Ovary (tissue), 9 donors: Measurements from ENCODE around the gene KIAA0825. TPM values are rescaled to one million over a fixed set of nuclear protein-coding genes. Genes with fewer than 3 reads are reported as not detected.
"Not testable (repeated sequence)": the region's sequence is repeated elsewhere in the genome, so short reads cannot be mapped to it uniquely, and the experiment has no call there.

Experiments used
- DNase-seq, 5 donors: peaks; one replicate each; pipeline ENCODE4 v3.0.0-alpha.2; 2019 to 2020
- H3K27ac ChIP-seq, 2 donors: fragments of 200-600 bp; one replicate each; pipeline versions ENCODE4 v1.5.1 to v1.8.0; 2019 to 2022
- H3K27me3 ChIP-seq: fragments of 200-600 bp; one replicate; pipeline ENCODE4 v1.8.0; 2022
- H3K36me3 ChIP-seq: fragments of 200-600 bp; sonication (generic); one replicate; pipeline ENCODE4 v1.5.1; 2019
- H3K4me1 ChIP-seq: one replicate; pipeline ENCODE4 v1.8.1; 2013; ENCODE audit warnings: mild to moderate bottlenecking, moderate library complexity; ENCODE audit not compliant: insufficient read depth
- H3K4me3 ChIP-seq: fragments of 200-600 bp; sonication (generic); one replicate; pipeline ENCODE4 v1.5.1; 2017
- H3K9me3 ChIP-seq, 2 donors: fragments of 200-600 bp in 1 of 2; sonication (generic) in 1 of 2; one replicate each; pipeline versions ENCODE4 v1.5.1 to v1.8.1; 2013 to 2019; ENCODE audit warnings: mild to moderate bottlenecking in 1 of 2, moderate library complexity in 1 of 2
- CTCF ChIP-seq, 3 donors: fragments of 450-650 bp in 2 of 3; fragments of 200-600 bp in 1 of 3; IDR thresholded peaks; one replicate each; pipeline versions ENCODE4 v1.5.1 to v1.8.0; 2016 to 2022; ENCODE audit warnings: antibody characterized with exemption in 3 of 3, mild to moderate bottlenecking in 1 of 3
- EP300 ChIP-seq: sonication (generic); formaldehyde crosslinking; IDR thresholded peaks from one replicate; pipeline ENCODE4 v1.6.1; 2017; ENCODE audit warnings: antibody characterized with exemption
- POLR2A ChIP-seq: fragments of 450-650 bp; IDR thresholded peaks from one replicate; pipeline ENCODE4 v1.6.1; 2017; ENCODE audit warnings: antibody characterized with exemption, mild to moderate bottlenecking, moderate library complexity
- WGBS, 3 donors: extraction: QIAGEN DNeasy Blood & Tissue Kit in 1 of 3; methylation state at CpG; one replicate each; pipeline versions ENCODE4 v1.1.5 to v1.1.7; 2013 to 2017; 5-methylcytosine and 5-hydroxymethylcytosine counted together
- intact Hi-C, 4 donors: fragments of 100-400 bp; cut with DNase I; formaldehyde crosslinking; loops; one replicate each; pipeline versions ENCODE4 v1.11.0 to v1.15.1; 2022 to 2023
- polyA plus RNA-seq, 2 donors: library from polyadenylated mRNA; stranded (reverse); fragments of 200-250 nt in 1 of 2; fragments of 350-450 nt in 1 of 2; fragmentation: Illumina TruSeq in 1 of 2; extraction: RNeasy Lipid Tissue Mini Kit (QIAGEN cat#74804) in 1 of 2; gene quantifications; one replicate each; pipeline ENCODE4 v1.2.3, GENCODE V29; 2013 to 2014
- total RNA-seq, 7 donors: library from RNA; depleted of rRNA in 2 of 7; stranded (reverse); fragments of >200 nt in 2 of 7; fragmentation: NEBNext Ultra II Directional in 3 of 7; extraction: Animal tissue kit (Norgen Biotek cat#: 25700) in 3 of 7; gene quantifications; one replicate each; pipeline versions ENCODE4 v1.1.0 to v1.2.4, GENCODE V29; 2016 to 2023
- donor health status: DM: no; HTN: no; CAD: no; lungs with moderate emphysema.
- donor health status: DM: no; HTN: no; CAD: no.
- donor health status: Bipolar disorder and iron deficiency.
- donor health status: DM: yes; HTN: yes; CAD: no.
- donor health status: DM: no; HTN: no; CAD: no.
- donor health status: DM: yes; HTN: yes; CAD: no.

The KIAA0825 gene
- total and polyA plus RNA-seq, 9 donors: 0.70 to 12.4 (median 3.9) TPM

GRCh38 chr5:94595281-94595840, 23.0 kb downstream of the KIAA0825 start:
- no peaks in the 10 kb centered on the region for H3K9me3 ChIP-seq
- H3K4me1 ChIP-seq: no peaks in the 10 kb centered on the region
- intact Hi-C loops: no loop called here
- no peaks in the 10 kb centered on the region for H3K36me3 ChIP-seq
- TF ChIP-seq EP300 (no peak), CTCF (IDR thresholded peaks at IDR 0.05) (no peak), POLR2A (no peak)
- H3K27ac ChIP-seq: no peak overlapping the region
- DNase-seq: no peak
- no peak overlapping the region for H3K4me3 ChIP-seq
- 94 to 98% (median 98%) methylated on average over 7 of the region's 7 CpGs for WGBS, 3 donors
- no peaks in the 10 kb centered on the region for H3K27me3 ChIP-seq

- no peak overlapping the region for H3K4me3 ChIP-seq
- intact Hi-C loops: no loop called here
- H3K4me1 ChIP-seq: no peaks in the 10 kb centered on the region
- no peak for TF ChIP-seq CTCF (IDR thresholded peaks at IDR 0.05)
- no peak for TF ChIP-seq EP300
- no peak for TF ChIP-seq POLR2A
- H3K36me3 ChIP-seq: no peaks in the 10 kb centered on the region
- H3K9me3 ChIP-seq: no peaks in the 10 kb centered on the region
- H3K27me3 ChIP-seq: no peaks in the 10 kb centered on the region
- no peak overlapping the region for H3K27ac ChIP-seq
- no peak for DNase-seq
Measured at GRCh38 chr5:94577466-94578245, 40.7 kb downstream of the KIAA0825 start.

GRCh38 chr5:94575196-94575595, 43.2 kb downstream of the KIAA0825 start:
- DNase-seq: no peak
- Histone ChIP-seq H3K27ac (no peak overlapping the region), H3K4me1 (no peaks in the 10 kb centered on the region), H3K27me3 (no peaks in the 10 kb centered on the region), H3K9me3 (no peaks in the 10 kb centered on the region), H3K4me3 (no peak overlapping the region), H3K36me3 (no peaks in the 10 kb centered on the region)
- TF ChIP-seq CTCF (IDR thresholded peaks at IDR 0.05) (no peak), POLR2A (no peak), EP300 (no peak)
- intact Hi-C loops: no loop called here
- 68 to 76% (median 76%) methylated on average over 4 of the region's 4 CpGs for WGBS, 3 donors

- H3K4me3 ChIP-seq, H3K36me3 ChIP-seq, H3K27me3 ChIP-seq, DNase-seq, H3K4me1 ChIP-seq, H3K9me3 ChIP-seq, H3K27ac ChIP-seq, intact Hi-C loops: not testable (repeated sequence)
- WGBS, 3 donors: 77 to 93% (median 92%) methylated on average over 1 of the region's 1 CpG
Measured at GRCh38 chr5:94573349-94573748, 45.1 kb downstream of the KIAA0825 start.

GRCh38 chr5:94571415-94571814, 47.0 kb downstream of the KIAA0825 start:
- Histone ChIP-seq H3K9me3 (no peaks in the 10 kb centered on the region), H3K4me3 (no peak overlapping the region), H3K36me3 (no peaks in the 10 kb centered on the region), H3K4me1 (no peaks in the 10 kb centered on the region), H3K27me3 (no peaks in the 10 kb centered on the region), H3K27ac (no peak overlapping the region)
- TF ChIP-seq CTCF (IDR thresholded peaks at IDR 0.05) (no peak), POLR2A (no peak), EP300 (no peak)
- intact Hi-C loops: no loop called here
- no peak for DNase-seq
